Activated T-cell treated with anti-CD3 and anti-CD28 coated beads for 24 hours (primary cell): ENCODE results near the gene ALS2CL.

Experiments used
- DNase-seq: peaks from one replicate; pipeline ENCODE4 v3.0.0-alpha.2; 2020; ENCODE audit warnings: low read depth

The ALS2CL gene

GRCh38 chr3:46629551-46630517, 63.6 kb downstream of the ALS2CL start:
- DNase-seq, result peak; percentile 68

- DNase-seq, result no peak
These were observed 64.5 kb downstream of the ALS2CL start for GRCh38 chr3:46628901-46629369.

GRCh38 chr3:46627078-46627477, 66.4 kb downstream of the ALS2CL start:
- no peak for DNase-seq

- no peak for DNase-seq
These were observed 67.4 kb downstream of the ALS2CL start for GRCh38 chr3:46626039-46626438.

GRCh38 chr3:46624975-46625490, 68.4 kb downstream of the ALS2CL start:
- no peak for DNase-seq

GRCh38 chr3:46624533-46624932, 68.9 kb downstream of the ALS2CL start:
- no peak for DNase-seq

GRCh38 chr3:46619845-46620778, 73.4 kb downstream of the ALS2CL start:
- no peak for DNase-seq
